HepG2 (cell line): Measurements from ENCODE around the gene KPNA3. TPM values are rescaled to one million over a fixed set of nuclear protein-coding genes. Genes with fewer than 3 reads are reported as not detected.

Experiments used
- ATF2 ChIP-seq: sonication (generic); formaldehyde crosslinking; IDR thresholded peaks from 2 replicates; pipeline ENCODE4 v1.4.0; 2020; ENCODE audit warnings: missing genetic modification reagents
- CTCF ChIP-seq: sonication (generic); formaldehyde crosslinking; IDR thresholded peaks from 2 replicates; pipeline ENCODE4 v1.5.0; 2020; ENCODE audit warnings: mild to moderate bottlenecking, missing genetic modification reagents, moderate library complexity
- ETV5 ChIP-seq: IDR thresholded peaks from 2 replicates; pipeline ENCODE4 v1.6.1; 2018; ENCODE audit warnings: missing biosample characterization, missing genetic modification reagents, inconsistent platforms, borderline replicate concordance
- FOXJ3 ChIP-seq: sonication (generic); formaldehyde crosslinking; IDR thresholded peaks from 2 replicates; pipeline ENCODE4 v1.4.0; 2020; ENCODE audit warnings: missing genetic modification reagents, mild to moderate bottlenecking, borderline replicate concordance
- GATAD2A ChIP-seq: IDR thresholded peaks from 2 replicates; pipeline ENCODE4 v1.6.1; 2016
- HMG20B ChIP-seq: conservative IDR thresholded peaks from 2 replicates; pipeline ENCODE4 v1.6.1; 2016; ENCODE audit warnings: missing genetic modification reagents, missing compliant biosample characterization
- KLF16 ChIP-seq, 2 experiments: sonication (generic) in 1 of 2; formaldehyde crosslinking in 1 of 2; IDR thresholded peaks; 2 replicates each; pipeline versions ENCODE4 v1.6.1 to v1.8.0; 2016 to 2023; ENCODE audit warnings: missing genetic modification reagents in 2 of 2, missing compliant biosample characterization in 1 of 2
- KMT2A ChIP-seq: sonication (generic); formaldehyde crosslinking; IDR thresholded peaks from 2 replicates; pipeline ENCODE4 v1.4.0; 2020; ENCODE audit warnings: missing genetic modification reagents
- MIER3 ChIP-seq: IDR thresholded peaks from 2 replicates; pipeline ENCODE4 v1.6.1; 2016; ENCODE audit warnings: missing compliant biosample characterization, borderline replicate concordance
- NCOR1 ChIP-seq: fragments of 200-600 bp; sonication (generic); IDR thresholded peaks from 2 replicates; pipeline ENCODE4 v1.7.0; 2017; ENCODE audit warnings: antibody characterized with exemption, low read length, borderline replicate concordance
- NR2F6 ChIP-seq, 2 experiments: IDR thresholded peaks; 2 replicates each; pipeline ENCODE4 v1.6.1; 2016; ENCODE audit warnings: antibody characterized with exemption in 1 of 2, mild to moderate bottlenecking in 1 of 2
- SAP130 ChIP-seq: IDR thresholded peaks from 2 replicates; pipeline ENCODE4 v1.6.1; 2016; ENCODE audit warnings: low read depth
- SOX6 ChIP-seq, 2 experiments: fragments of 450-650 bp in 1 of 2; sonication (generic) in 1 of 2; formaldehyde crosslinking in 1 of 2; IDR thresholded peaks; 2 replicates each; pipeline versions ENCODE4 v1.4.0 to v1.6.1; 2017 to 2020; ENCODE audit warnings: antibody characterized with exemption in 1 of 2, mild to moderate bottlenecking in 1 of 2, missing genetic modification reagents in 1 of 2
- ZNF501 ChIP-seq: sonication (generic); formaldehyde crosslinking; IDR thresholded peaks from 2 replicates; pipeline ENCODE4 v1.5.1; 2020; ENCODE audit warnings: mild to moderate bottlenecking, moderate library complexity, missing genetic modification reagents
- ZNF558 ChIP-seq: sonication (generic); formaldehyde crosslinking; IDR thresholded peaks from 2 replicates; pipeline ENCODE4 v1.9.0; 2022; ENCODE audit warnings: mild to moderate bottlenecking, missing genetic modification reagents, borderline replicate concordance
- ZNF614 ChIP-seq: IDR thresholded peaks from 2 replicates; pipeline ENCODE4 v1.6.1; 2018; ENCODE audit warnings: missing biosample characterization, missing genetic modification reagents, inconsistent platforms, borderline replicate concordance
- ZNF792 ChIP-seq: IDR thresholded peaks from 2 replicates; pipeline ENCODE4 v1.6.1; 2016
- polyA plus RNA-seq, 8 experiments: library from polyadenylated mRNA; depleted of rRNA in 3 of 8; stranded (reverse) in 7 of 8; unstranded in 1 of 8; fragments of >200 nt; fragmentation: Illumina TruSeq in 4 of 8; extraction: Trizol in 4 of 8; gene quantifications; 2 replicates each; pipeline versions ENCODE4 v1.2.1 to v1.2.3, GENCODE V29; 2011 to 2016; ENCODE audit warnings: low read depth in 4 of 8, missing spikeins in 1 of 8, mixed read lengths in 1 of 8; ENCODE audit not compliant: insufficient read depth in 1 of 8
- total RNA-seq, 5 experiments: library from RNA; depleted of rRNA; stranded (reverse); fragments of >200 nt; fragmentation: Illumina TruSeq; extraction: Trizol; gene quantifications; 2 replicates each; pipeline ENCODE4 v1.2.3, GENCODE V29; 2016; ENCODE audit warnings: low read depth in 1 of 5
- TF ChIP-seq, protein P1 (sequence below): sonication (generic); formaldehyde crosslinking; IDR thresholded peaks from 2 replicates; pipeline ENCODE4 v1.4.0; 2020; ENCODE audit warnings: mild to moderate bottlenecking, missing genetic modification reagents
- TF ChIP-seq, protein P2 (sequence below): sonication (generic); formaldehyde crosslinking; IDR thresholded peaks from 2 replicates; pipeline ENCODE4 v1.5.0; 2020; ENCODE audit warnings: mild to moderate bottlenecking, missing genetic modification reagents, borderline replicate concordance

KPNA3 gene
- total and polyA plus RNA-seq, 2 of the 13 experiments (the other 11 are each of a cell fraction or from before 2014, with no cell fraction given) = 13.0 to 28.9 TPM

DNA sequence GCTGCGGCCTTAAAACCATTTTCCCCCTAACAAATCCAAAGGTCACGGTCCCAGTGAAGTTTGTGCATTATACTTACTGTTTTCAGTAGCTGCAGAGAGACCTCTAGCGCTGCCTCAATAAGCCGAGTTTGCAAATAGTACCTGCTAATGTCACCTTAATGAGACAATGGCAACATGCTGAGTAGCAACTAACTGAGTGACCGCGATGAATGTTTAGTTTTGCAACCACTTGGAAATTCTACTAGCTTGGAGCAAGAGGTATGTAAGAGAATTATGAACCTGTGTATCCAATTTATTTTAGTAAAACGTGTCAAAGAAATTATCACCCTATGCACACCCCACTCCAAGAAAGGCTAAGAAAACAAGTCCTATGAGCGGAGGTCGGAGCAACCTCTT, 1.2 kb downstream of the KPNA3 start (continued):
- TF ChIP-seq CTCF (CRISPR knock-in tag) = peak; percentile 80
- TF ChIP-seq ZNF501 (CRISPR knock-in tag) = 0 out of 2 replicates have a peak, but pooled peaks have one; percentile 65
- TF ChIP-seq SOX6 (IDR thresholded peaks at IDR 0.05) = no peak
- peak; percentile 66 for TF ChIP-seq SOX6 (CRISPR knock-in tag; IDR thresholded peaks at IDR 0.05)
- TF ChIP-seq ETV5 (CRISPR knock-in tag) = no peak
- peak; percentile 81 for TF ChIP-seq KMT2A (CRISPR knock-in tag)
- TF ChIP-seq HMG20B (CRISPR knock-in tag) = 0 out of 2 replicates have a peak, but pooled peaks have one; percentile 35
- peak; percentile 10; the same call in 1 of the 2 replicates for TF ChIP-seq FOXJ3 (CRISPR knock-in tag)
- TF ChIP-seq NR2F6 (IDR thresholded peaks at IDR 0.05) = peak; percentile 74
- TF ChIP-seq NR2F6 (CRISPR knock-in tag; IDR thresholded peaks at IDR 0.05) = peak; percentile 79; the same call in 1 of the 2 replicates
- TF ChIP-seq GATAD2A = peak; percentile 59
- TF ChIP-seq, protein P1, sequence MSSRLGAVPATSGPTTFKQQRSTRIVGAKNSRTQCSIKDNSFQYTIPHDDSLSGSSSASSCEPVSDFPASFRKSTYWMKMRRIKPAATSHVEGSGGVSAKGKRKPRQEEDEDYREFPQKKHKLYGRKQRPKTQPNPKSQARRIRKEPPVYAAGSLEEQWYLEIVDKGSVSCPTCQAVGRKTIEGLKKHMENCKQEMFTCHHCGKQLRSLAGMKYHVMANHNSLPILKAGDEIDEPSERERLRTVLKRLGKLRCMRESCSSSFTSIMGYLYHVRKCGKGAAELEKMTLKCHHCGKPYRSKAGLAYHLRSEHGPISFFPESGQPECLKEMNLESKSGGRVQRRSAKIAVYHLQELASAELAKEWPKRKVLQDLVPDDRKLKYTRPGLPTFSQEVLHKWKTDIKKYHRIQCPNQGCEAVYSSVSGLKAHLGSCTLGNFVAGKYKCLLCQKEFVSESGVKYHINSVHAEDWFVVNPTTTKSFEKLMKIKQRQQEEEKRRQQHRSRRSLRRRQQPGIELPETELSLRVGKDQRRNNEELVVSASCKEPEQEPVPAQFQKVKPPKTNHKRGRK (CRISPR knock-in tag) = no peak
- TF ChIP-seq ZNF792 (CRISPR knock-in tag) = peak; percentile 62; the same call in 1 of the 2 replicates
- TF ChIP-seq KLF16 (CRISPR knock-in tag; IDR thresholded peaks at IDR 0.05) = peak in 1 of 2 experiments; percentile 34; a peak in 1 of 4 replicates
- TF ChIP-seq ZNF614 (CRISPR knock-in tag) = 0 out of 2 replicates have a peak, but pooled peaks have one; percentile 35
- TF ChIP-seq, protein P2, sequence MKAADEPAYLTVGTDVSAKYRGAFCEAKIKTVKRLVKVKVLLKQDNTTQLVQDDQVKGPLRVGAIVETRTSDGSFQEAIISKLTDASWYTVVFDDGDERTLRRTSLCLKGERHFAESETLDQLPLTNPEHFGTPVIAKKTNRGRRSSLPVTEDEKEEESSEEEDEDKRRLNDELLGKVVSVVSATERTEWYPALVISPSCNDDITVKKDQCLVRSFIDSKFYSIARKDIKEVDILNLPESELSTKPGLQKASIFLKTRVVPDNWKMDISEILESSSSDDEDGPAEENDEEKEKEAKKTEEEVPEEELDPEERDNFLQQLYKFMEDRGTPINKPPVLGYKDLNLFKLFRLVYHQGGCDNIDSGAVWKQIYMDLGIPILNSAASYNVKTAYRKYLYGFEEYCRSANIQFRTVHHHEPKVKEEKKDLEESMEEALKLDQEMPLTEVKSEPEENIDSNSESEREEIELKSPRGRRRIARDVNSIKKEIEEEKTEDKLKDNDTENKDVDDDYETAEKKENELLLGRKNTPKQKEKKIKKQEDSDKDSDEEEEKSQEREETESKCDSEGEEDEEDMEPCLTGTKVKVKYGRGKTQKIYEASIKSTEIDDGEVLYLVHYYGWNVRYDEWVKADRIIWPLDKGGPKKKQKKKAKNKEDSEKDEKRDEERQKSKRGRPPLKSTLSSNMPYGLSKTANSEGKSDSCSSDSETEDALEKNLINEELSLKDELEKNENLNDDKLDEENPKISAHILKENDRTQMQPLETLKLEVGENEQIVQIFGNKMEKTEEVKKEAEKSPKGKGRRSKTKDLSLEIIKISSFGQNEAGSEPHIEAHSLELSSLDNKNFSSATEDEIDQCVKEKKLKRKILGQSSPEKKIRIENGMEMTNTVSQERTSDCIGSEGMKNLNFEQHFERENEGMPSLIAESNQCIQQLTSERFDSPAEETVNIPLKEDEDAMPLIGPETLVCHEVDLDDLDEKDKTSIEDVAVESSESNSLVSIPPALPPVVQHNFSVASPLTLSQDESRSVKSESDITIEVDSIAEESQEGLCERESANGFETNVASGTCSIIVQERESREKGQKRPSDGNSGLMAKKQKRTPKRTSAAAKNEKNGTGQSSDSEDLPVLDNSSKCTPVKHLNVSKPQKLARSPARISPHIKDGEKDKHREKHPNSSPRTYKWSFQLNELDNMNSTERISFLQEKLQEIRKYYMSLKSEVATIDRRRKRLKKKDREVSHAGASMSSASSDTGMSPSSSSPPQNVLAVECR (CRISPR knock-in tag) = 0 out of 2 replicates have a peak, but pooled peaks have one; percentile 33
- TF ChIP-seq ATF2 = 0 out of 2 replicates have a peak, but pooled peaks have one; percentile 23
- no peak for TF ChIP-seq ZNF558 (CRISPR knock-in tag)
- 0 out of 2 replicates have a peak, but pooled peaks have one; percentile 3 for TF ChIP-seq NCOR1
- TF ChIP-seq MIER3 (CRISPR knock-in tag) = 0 out of 2 replicates have a peak, but pooled peaks have one; percentile 16
- TF ChIP-seq SAP130 (CRISPR knock-in tag) = peak; percentile 74
